GM23338 (cell line): ENCODE results near the gene MYDGF. TPM values are rescaled to one million over a fixed set of nuclear protein-coding genes. Genes with fewer than 3 reads are reported as not detected.

Experiments used
- ATAC-seq: fragments of 200-7000 bp; cut with Tn5 transposase; 3 replicates; pipeline ENCODE4 v1.9.1; 2020
- DNase-seq: peaks from one replicate; pipeline ENCODE4 v3.0.0-alpha.2; 2015; ENCODE audit warnings: low spot score
- H2AFZ ChIP-seq: fragments of 200-600 bp; sonication (generic); 2 replicates; pipeline ENCODE4 v1.8.0; 2016; ENCODE audit warnings: antibody characterized with exemption, mild to moderate bottlenecking, moderate library complexity
- H3F3A ChIP-seq: fragments of 200-600 bp; sonication (generic); replicated peaks from 2 replicates; pipeline ENCODE4 v1.8.0; 2017; ENCODE audit warnings: antibody characterized with exemption, mixed run types, low read depth
- H3K27ac ChIP-seq: fragments of 200-600 bp; sonication (generic); 2 replicates; pipeline ENCODE4 v1.6.1; 2016; ENCODE audit warnings: low read depth
- H3K27me3 ChIP-seq: fragments of 200-600 bp; sonication (generic); 2 replicates; pipeline ENCODE4 v1.8.0; 2016; ENCODE audit warnings: mild to moderate bottlenecking, mixed run types, moderate library complexity; ENCODE audit not compliant: insufficient read depth
- H3K36me3 ChIP-seq: fragments of 200-600 bp; sonication (generic); 2 replicates; pipeline ENCODE4 v1.8.0; 2016; ENCODE audit warnings: mild to moderate bottlenecking; ENCODE audit not compliant: insufficient read depth
- H3K4me1 ChIP-seq: fragments of 200-600 bp; sonication (generic); 2 replicates; pipeline ENCODE4 v1.8.0; 2016; ENCODE audit warnings: mild to moderate bottlenecking, moderate library complexity; ENCODE audit not compliant: insufficient read depth
- H3K4me2 ChIP-seq: fragments of 200-600 bp; sonication (generic); 2 replicates; pipeline ENCODE4 v1.7.1; 2017; ENCODE audit warnings: mixed run types
- H3K4me3 ChIP-seq: fragments of 200-600 bp; sonication (generic); 2 replicates; pipeline ENCODE4 v1.6.1; 2016; ENCODE audit warnings: mixed run types
- H3K79me2 ChIP-seq: fragments of 200-600 bp; sonication (generic); replicated peaks from 2 replicates; pipeline ENCODE4 v1.8.0; 2017; ENCODE audit warnings: mild to moderate bottlenecking; ENCODE audit not compliant: insufficient read depth
- H3K9me2 ChIP-seq: fragments of 200-600 bp; sonication (generic); 2 replicates; pipeline ENCODE4 v1.8.0; 2017; ENCODE audit not compliant: insufficient read depth
- H4K20me1 ChIP-seq: fragments of 200-600 bp; sonication (generic); replicated peaks from 2 replicates; pipeline ENCODE4 v1.8.0; 2017; ENCODE audit warnings: mild to moderate bottlenecking; ENCODE audit not compliant: insufficient read depth
- H3K27ac Mint-ChIP-seq: 2 replicates; pipeline ENCODE4 v1.8.0; 2020; ENCODE audit warnings: inconsistent platforms, mild to moderate bottlenecking, moderate library complexity, mixed read lengths
- H3K27me3 Mint-ChIP-seq: 3 replicates; pipeline ENCODE4 v1.8.0; 2022; ENCODE audit warnings: low read depth, mild to moderate bottlenecking, moderate library complexity, mixed read lengths, inconsistent platforms; ENCODE audit not compliant: insufficient read depth, poor library complexity
- H3K36me3 Mint-ChIP-seq: 3 replicates; pipeline ENCODE4 v1.8.0; 2021; ENCODE audit warnings: low read depth, mild to moderate bottlenecking, inconsistent platforms, moderate library complexity, mixed read lengths
- H3K4me1 Mint-ChIP-seq: 3 replicates; pipeline ENCODE4 v1.8.0; 2020; ENCODE audit warnings: mild to moderate bottlenecking, inconsistent platforms, mixed read lengths
- H3K4me3 Mint-ChIP-seq: 3 replicates; pipeline ENCODE4 v1.8.0; 2021; ENCODE audit warnings: moderate library complexity, mild to moderate bottlenecking, inconsistent platforms, mixed read lengths
- H3K9me3 Mint-ChIP-seq: 3 replicates; pipeline ENCODE4 v1.8.0; 2020; ENCODE audit warnings: moderate library complexity, mild to moderate bottlenecking, inconsistent platforms, mixed read lengths
- CREB1 ChIP-seq: fragments of 250-450 bp; sonication (Bioruptor Pico); IDR thresholded peaks from 2 replicates; pipeline ENCODE4 v1.5.0; 2020; ENCODE audit warnings: low read depth, mild to moderate bottlenecking, moderate library complexity
- EZH2 ChIP-seq: fragments of 200-600 bp; sonication (generic); IDR thresholded peaks from one replicate; pipeline ENCODE4 v1.8.0; 2017; ENCODE audit warnings: antibody characterized with exemption, mild to moderate bottlenecking, low read depth; ENCODE audit not compliant: unreplicated experiment
- NANOG ChIP-seq: IDR thresholded peaks from 2 replicates; pipeline ENCODE4 v1.6.1; 2016; ENCODE audit warnings: antibody characterized with exemption, borderline replicate concordance
- POLR2AphosphoS5 ChIP-seq: IDR thresholded peaks from 2 replicates; pipeline ENCODE4 v1.6.1; 2016; ENCODE audit warnings: antibody characterized with exemption, low read depth
- REST ChIP-seq: IDR thresholded peaks from one replicate; pipeline ENCODE4 v1.6.1; 2018; ENCODE audit warnings: antibody characterized with exemption; ENCODE audit not compliant: unreplicated experiment
- ZNF331 ChIP-seq: fragments of 250-450 bp; sonication (Bioruptor Pico); IDR thresholded peaks from 2 replicates; pipeline ENCODE4 v1.5.0; 2020; ENCODE audit warnings: low read depth, mild to moderate bottlenecking, moderate library complexity
- ZNF462 ChIP-seq: fragments of 250-450 bp; sonication (Bioruptor Pico); IDR thresholded peaks from 2 replicates; pipeline ENCODE4 v1.5.0; 2020; ENCODE audit warnings: mild to moderate bottlenecking, moderate library complexity
- polyA plus RNA-seq: library from polyadenylated mRNA; unstranded; fragments of >200 nt; fragmentation: Nextera tagmentation; extraction: Ambion mirVana; gene quantifications from 2 replicates; pipeline ENCODE4 v1.2.1, GENCODE V29; 2016
- total RNA-seq: library from RNA; depleted of rRNA; stranded (reverse); fragments of >200 nt; shearing (Covaris generic); gene quantifications from 2 replicates; pipeline ENCODE4 v1.2.3, GENCODE V29; 2014
- TF ChIP-seq, protein P1 (sequence below), 2 experiments: fragments of 200-600 bp in 1 of 2; sonication (generic) in 1 of 2; conservative IDR thresholded peaks; 2 replicates each; pipeline versions ENCODE4 v1.5.1 to v1.6.1; 2016 to 2017; ENCODE audit warnings: antibody characterized with exemption in 2 of 2, low read depth in 2 of 2, mild to moderate bottlenecking in 2 of 2, moderate library complexity in 1 of 2

MYDGF gene
- total and polyA plus RNA-seq, 2 experiments from 2014 or later, result 42.3 to 99.5 TPM

DNA sequence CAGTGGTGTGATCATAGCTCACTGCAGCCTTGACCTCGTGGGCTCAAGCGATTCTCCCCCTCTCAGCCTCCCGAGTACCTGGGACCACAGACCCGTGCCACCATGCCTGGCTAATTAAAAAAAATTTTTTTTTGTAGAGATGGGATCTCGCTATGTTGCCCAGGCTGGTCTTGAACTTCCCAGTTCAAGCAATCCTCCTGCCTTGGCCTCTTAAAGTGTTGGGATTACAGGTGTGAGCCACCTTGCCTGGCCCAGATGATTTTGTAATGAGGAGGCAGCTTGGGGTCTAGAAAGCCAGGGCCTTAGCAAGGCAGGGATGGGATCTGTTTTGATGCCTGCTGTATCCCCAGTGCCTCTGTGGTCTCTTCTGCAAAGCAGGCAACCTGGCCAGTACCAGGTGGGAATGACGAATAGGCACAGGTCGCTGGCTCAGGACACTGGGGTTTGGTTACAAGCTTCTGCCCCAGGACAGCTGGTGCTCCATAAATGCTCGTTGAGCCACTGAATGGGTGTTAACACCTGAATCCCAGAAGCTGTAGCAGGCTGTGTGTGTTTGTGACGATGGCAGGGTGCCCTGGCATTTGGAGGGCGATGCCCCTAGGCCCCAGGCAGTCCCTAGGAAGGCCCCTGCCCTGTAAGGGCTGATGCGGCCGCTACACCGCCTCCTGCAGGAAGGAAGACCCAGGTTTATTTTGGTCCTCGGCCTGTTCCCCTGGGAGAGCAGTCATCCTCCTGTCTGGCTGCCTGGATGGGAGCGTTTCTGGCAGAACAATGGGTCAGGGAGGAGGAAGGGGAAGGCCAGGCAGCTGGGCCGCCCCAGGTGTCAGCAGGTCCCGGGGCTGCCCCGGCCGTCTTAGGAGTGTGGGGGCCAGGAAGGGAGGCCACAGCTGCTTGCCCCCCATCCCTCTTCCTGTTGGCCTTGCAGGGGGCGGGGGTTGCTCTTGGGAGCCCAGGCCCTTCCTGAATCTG is 22.2 kb downstream of the MYDGF start:
- Mint-ChIP-seq H3K4me3 (no peak overlapping the region), H3K4me1 (peaks cover 5% of the 10 kb centered on the region), H3K27ac (no peak overlapping the region), H3K27me3 (peaks cover 6% of the 10 kb centered on the region), H3K36me3 (no peaks in the 10 kb centered on the region; the same call in 2 of the 3 replicates), H3K9me3 (no peaks in the 10 kb centered on the region; the same call in 2 of the 3 replicates)
- H3K4me1 ChIP-seq, result no peaks in the 10 kb centered on the region
- H3K27me3 ChIP-seq, result no peaks in the 10 kb centered on the region
- DNase-seq (peak; percentile 63), ATAC-seq (peak; percentile 84)
- no peaks in the 10 kb centered on the region for H3K79me2 ChIP-seq
- H3K4me3 ChIP-seq, result no peak overlapping the region
- no peak overlapping the region for H2AFZ ChIP-seq
- H4K20me1 ChIP-seq, result no peaks in the 10 kb centered on the region
- peak overlapping the region; percentile 55; the same call in 1 of the 2 replicates for H3K27ac ChIP-seq
- H3F3A ChIP-seq, result no peaks in the 10 kb centered on the region
- H3K4me2 ChIP-seq, result no peak overlapping the region
- no peaks in the 10 kb centered on the region for H3K36me3 ChIP-seq
- TF ChIP-seq, protein P1, sequence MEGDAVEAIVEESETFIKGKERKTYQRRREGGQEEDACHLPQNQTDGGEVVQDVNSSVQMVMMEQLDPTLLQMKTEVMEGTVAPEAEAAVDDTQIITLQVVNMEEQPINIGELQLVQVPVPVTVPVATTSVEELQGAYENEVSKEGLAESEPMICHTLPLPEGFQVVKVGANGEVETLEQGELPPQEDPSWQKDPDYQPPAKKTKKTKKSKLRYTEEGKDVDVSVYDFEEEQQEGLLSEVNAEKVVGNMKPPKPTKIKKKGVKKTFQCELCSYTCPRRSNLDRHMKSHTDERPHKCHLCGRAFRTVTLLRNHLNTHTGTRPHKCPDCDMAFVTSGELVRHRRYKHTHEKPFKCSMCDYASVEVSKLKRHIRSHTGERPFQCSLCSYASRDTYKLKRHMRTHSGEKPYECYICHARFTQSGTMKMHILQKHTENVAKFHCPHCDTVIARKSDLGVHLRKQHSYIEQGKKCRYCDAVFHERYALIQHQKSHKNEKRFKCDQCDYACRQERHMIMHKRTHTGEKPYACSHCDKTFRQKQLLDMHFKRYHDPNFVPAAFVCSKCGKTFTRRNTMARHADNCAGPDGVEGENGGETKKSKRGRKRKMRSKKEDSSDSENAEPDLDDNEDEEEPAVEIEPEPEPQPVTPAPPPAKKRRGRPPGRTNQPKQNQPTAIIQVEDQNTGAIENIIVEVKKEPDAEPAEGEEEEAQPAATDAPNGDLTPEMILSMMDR (conservative IDR thresholded peaks at IDR 0.05; ENCODE audit: low read depth in 2 of 2), result peak; percentile 41 to 64; a peak in 3 of 4 replicates
- TF ChIP-seq EZH2, result no peak
- H3K9me2 ChIP-seq, result no peaks in the 10 kb centered on the region

- Histone ChIP-seq H3K79me2 (no peaks in the 10 kb centered on the region), H3K9me2 (no peaks in the 10 kb centered on the region), H4K20me1 (no peaks in the 10 kb centered on the region), H3K4me3 (no peak overlapping the region), H3K27me3 (no peaks in the 10 kb centered on the region), H3K36me3 (no peaks in the 10 kb centered on the region), H3K27ac (no peak overlapping the region), H3K4me2 (no peak overlapping the region), H3F3A (no peaks in the 10 kb centered on the region), H3K4me1 (no peaks in the 10 kb centered on the region; the same call in 1 of the 2 replicates), H2AFZ (no peak overlapping the region)
- Mint-ChIP-seq H3K4me3 (no peak overlapping the region), H3K9me3 (no peaks in the 10 kb centered on the region; the same call in 2 of the 3 replicates), H3K36me3 (no peaks in the 10 kb centered on the region; the same call in 2 of the 3 replicates), H3K4me1 (peaks cover 5% of the 10 kb centered on the region), H3K27me3 (peaks cover 6% of the 10 kb centered on the region), H3K27ac (no peak overlapping the region)
- no peak for DNase-seq
- ATAC-seq, result no peak
- TF ChIP-seq POLR2AphosphoS5 (no peak), ZNF331 (CRISPR knock-in tag) (no peak), NANOG (no peak), ZNF462 (CRISPR knock-in tag) (no peak), CREB1 (CRISPR knock-in tag) (no peak), EZH2 (no peak), REST (no peak)
Observed at GRCh38 chr19:4645718-4646117, 24.4 kb downstream of the MYDGF start.
